SK-N-SH (cell line): ENCODE measurements around the gene AHRR. TPM values are rescaled to one million over a fixed set of nuclear protein-coding genes. Genes with fewer than 3 reads are reported as not detected.

Experiments used
- CTCF ChIA-PET: fragments of 300-600, 350-600 bp; formaldehyde crosslinking; extraction: SDS; loops from one replicate; lab custom pipeline; 2021; lab: Yijun Ruan, JAX
- POLR2A ChIA-PET: fragments of 350-600 bp; sonication (Branson Sonifier 250); formaldehyde crosslinking; extraction: SDS; loops from one replicate; lab custom pipeline; 2020; ENCODE audit warnings: antibody characterized with exemption, inconsistent platforms; lab: Yijun Ruan, JAX
- DNase-seq: peaks from one replicate; pipeline ENCODE4 v3.0.0; 2012
- H2AFZ ChIP-seq: fragments of 200-600 bp; sonication (generic); 2 replicates; pipeline ENCODE4 v1.8.1; 2016; ENCODE audit warnings: antibody characterized with exemption, mild to moderate bottlenecking, low read depth
- H3F3A ChIP-seq: fragments of 200-600 bp; sonication (generic); replicated peaks from 2 replicates; pipeline ENCODE3; 2016; ENCODE audit warnings: antibody characterized with exemption, mild to moderate bottlenecking; ENCODE audit not compliant: insufficient read depth
- H3K27ac ChIP-seq, 2 experiments: fragments of 200-500 bp in 1 of 2; fragments of 200-600 bp in 1 of 2; sonication (Bioruptor generic) in 1 of 2; sonication (generic), shearing (Covaris generic) in 1 of 2; 2 replicates each; pipeline versions ENCODE4 v1.5.1 to v1.6.1; 2014 to 2016; ENCODE audit warnings: low read depth in 2 of 2, inconsistent platforms in 1 of 2, low read length in 1 of 2, mild to moderate bottlenecking in 1 of 2, mixed read lengths in 1 of 2
- H3K27me3 ChIP-seq: fragments of 200-600 bp; sonication (generic), shearing (Covaris generic); 2 replicates; pipeline ENCODE4 v1.6.1; 2016; ENCODE audit warnings: mixed run types; ENCODE audit not compliant: insufficient read depth
- H3K36me3 ChIP-seq, 2 experiments: fragments of 200-500 bp in 1 of 2; fragments of 200-600 bp in 1 of 2; sonication (Bioruptor generic) in 1 of 2; sonication (generic) in 1 of 2; replicated peaks in 1 of 2; 2 replicates each; pipeline versions ENCODE3 to v1.5.1; 2014 to 2016; ENCODE audit warnings: low read length in 1 of 2, mild to moderate bottlenecking in 1 of 2; ENCODE audit not compliant: insufficient read depth in 2 of 2, control insufficient read depth in 1 of 2
- H3K4me1 ChIP-seq, 2 experiments: fragments of 200-500 bp in 1 of 2; fragments of 200-600 bp in 1 of 2; sonication (Bioruptor generic) in 1 of 2; sonication (generic), shearing (Covaris generic) in 1 of 2; 2 replicates each; pipeline versions ENCODE4 v1.5.1 to v1.6.1; 2014 to 2016; ENCODE audit warnings: low read depth in 1 of 2, low read length in 1 of 2, mixed run types in 1 of 2; ENCODE audit not compliant: insufficient read depth in 2 of 2, control insufficient read depth in 1 of 2
- H3K4me2 ChIP-seq: fragments of 200-600 bp; sonication (generic), shearing (Covaris generic); 2 replicates; pipeline ENCODE4 v1.6.1; 2017; ENCODE audit warnings: mixed run types
- H3K4me3 ChIP-seq, 2 experiments: fragments of 200-500 bp in 1 of 2; fragments of 200-600 bp in 1 of 2; sonication (Bioruptor generic) in 1 of 2; sonication (generic), shearing (Covaris generic) in 1 of 2; 2 replicates each; pipeline versions ENCODE4 v1.5.1 to v1.8.1; 2014 to 2016; ENCODE audit warnings: low read depth in 2 of 2, inconsistent platforms in 1 of 2, low read length in 1 of 2, mild to moderate bottlenecking in 1 of 2, mixed read lengths in 1 of 2, moderate library complexity in 1 of 2
- H3K79me2 ChIP-seq: fragments of 200-600 bp; sonication (generic); 2 replicates; pipeline ENCODE4 v1.8.1; 2017; ENCODE audit warnings: mild to moderate bottlenecking; ENCODE audit not compliant: insufficient read depth
- H3K9ac ChIP-seq: fragments of 200-600 bp; sonication (generic); 2 replicates; pipeline ENCODE4 v1.6.1; 2017; ENCODE audit warnings: mixed run types
- H3K9me2 ChIP-seq: fragments of 200-600 bp; sonication (generic); 2 replicates; pipeline ENCODE4 v1.6.1; 2017; ENCODE audit warnings: mixed run types
- H3K9me3 ChIP-seq: fragments of 200-600 bp; sonication (generic); 2 replicates; pipeline ENCODE4 v1.6.1; 2017; ENCODE audit warnings: mixed run types, mild to moderate bottlenecking, moderate library complexity
- H4K20me1 ChIP-seq: fragments of 200-600 bp; sonication (generic); 2 replicates; pipeline ENCODE4 v1.6.1; 2017; ENCODE audit warnings: mild to moderate bottlenecking, mixed run types; ENCODE audit not compliant: insufficient read depth
- CHD2 ChIP-seq: fragments of 150-350 bp; IDR thresholded peaks from 2 replicates; pipeline ENCODE4 v1.6.1; 2018; ENCODE audit warnings: low read length; ENCODE audit not compliant: partially characterized antibody
- EP300 ChIP-seq, 2 experiments: IDR thresholded peaks; 2 replicates each; pipeline versions ENCODE4 v1.4.0 to v1.6.1; 2012; ENCODE audit warnings: borderline replicate concordance in 1 of 2, low read depth in 1 of 2, low read length in 1 of 2
- EZH2phosphoT487 ChIP-seq: fragments of 200-600 bp; sonication (generic); IDR thresholded peaks from 2 replicates; pipeline ENCODE4 v1.6.1; 2017; ENCODE audit warnings: low read depth, mixed run types, mild to moderate bottlenecking, antibody characterized with exemption, moderate library complexity, borderline replicate concordance
- FOXJ3 ChIP-seq: sonication (generic); formaldehyde crosslinking; IDR thresholded peaks from 2 replicates; pipeline ENCODE4 v1.5.1; 2020; ENCODE audit warnings: mild to moderate bottlenecking, missing genetic modification reagents
- GATA2 ChIP-seq: sonication (generic); formaldehyde crosslinking; IDR thresholded peaks from 2 replicates; pipeline ENCODE4 v1.5.0; 2020; ENCODE audit warnings: mild to moderate bottlenecking, missing genetic modification reagents
- MXI1 ChIP-seq: IDR thresholded peaks from 2 replicates; pipeline ENCODE4 v1.6.1; 2012; ENCODE audit warnings: mild to moderate bottlenecking, low read depth, low read length, improper control_type of control experiment
- NRF1 ChIP-seq: IDR thresholded peaks from 2 replicates; pipeline ENCODE4 v1.6.1; 2012; ENCODE audit warnings: low read depth, mild to moderate bottlenecking, low read length
- POLR2AphosphoS5 ChIP-seq: IDR thresholded peaks from 2 replicates; pipeline ENCODE4 v1.6.1; 2012; ENCODE audit warnings: low read depth, low read length
- SIN3A ChIP-seq: IDR thresholded peaks from 2 replicates; pipeline ENCODE4 v1.6.1; 2012; ENCODE audit warnings: low read depth, mild to moderate bottlenecking, low read length, moderate library complexity, borderline replicate concordance
- SMC3 ChIP-seq: IDR thresholded peaks from 2 replicates; pipeline ENCODE4 v1.6.1; 2012; ENCODE audit warnings: low read depth, low read length, improper control_type of control experiment
- WGBS: methylation state at CpG from one replicate; pipeline ENCODE4 v1.1.6; 2017; ENCODE audit warnings: low lambda C conversion rate; 5-methylcytosine and 5-hydroxymethylcytosine counted together
- polyA plus RNA-seq, 3 experiments: library from polyadenylated mRNA; depleted of rRNA; stranded (reverse); fragments of >200 nt; gene quantifications; 2 replicates each; pipeline ENCODE4 v1.2.3, GENCODE V29; 2012
- TF ChIP-seq, protein P1 (sequence below): IDR thresholded peaks from 2 replicates; pipeline ENCODE4; 2012

Gene AHRR
- polyA plus RNA-seq, 1 of the 3 experiments (the other 2 are of a cell fraction) = 0.71 TPM

DNA sequence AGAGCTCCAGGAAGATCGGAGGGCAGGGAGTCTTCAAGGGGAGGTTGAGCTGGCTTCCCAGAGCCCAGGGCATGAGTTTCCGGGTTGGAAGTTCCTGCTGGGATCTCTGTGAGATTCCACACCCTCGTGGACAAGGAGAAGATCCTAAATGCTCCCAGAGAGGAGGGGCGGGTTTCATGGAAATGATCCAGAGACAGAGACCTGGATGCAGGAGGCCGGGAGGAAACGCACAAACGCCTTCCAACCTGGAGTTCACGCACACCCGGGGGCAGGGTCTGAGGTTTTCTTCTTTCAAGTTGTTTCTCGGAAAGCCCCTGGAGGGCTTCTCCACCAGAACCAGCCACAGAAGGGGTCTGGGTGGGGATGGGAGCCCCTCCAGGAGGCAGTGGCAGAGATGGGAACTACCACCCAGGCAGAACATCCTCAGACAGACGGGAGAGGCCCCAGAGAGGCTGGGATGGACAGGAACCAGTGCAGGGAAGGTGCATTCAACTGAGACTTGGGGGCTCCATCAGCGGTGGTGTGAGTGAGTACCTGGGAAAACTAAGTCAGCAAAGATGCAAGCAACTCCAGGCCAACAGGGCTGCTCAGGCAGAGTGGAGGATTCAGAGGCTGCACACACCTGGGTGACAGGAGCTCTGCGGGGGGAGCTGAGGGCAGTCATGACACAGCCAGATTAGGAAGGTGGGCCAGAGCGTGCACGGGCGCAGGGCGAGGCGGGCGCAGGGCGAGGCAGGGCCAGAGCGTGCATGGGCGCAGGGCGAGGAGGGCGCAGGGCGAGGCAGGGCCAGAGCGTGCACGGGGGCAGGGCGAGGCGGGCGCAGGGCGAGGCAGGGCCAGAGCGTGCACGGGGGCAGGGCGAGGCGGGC lies 69.3 kb downstream of the AHRR start:
- DNase-seq = no peak
- Histone ChIP-seq H3K9ac (no peak overlapping the region), H3K36me3 (no peaks in the 10 kb centered on the region), H3K4me1 (peaks cover 0 to 10% of the 10 kb centered on the region in 2 experiments; a peak in 1 of 4 replicates), H4K20me1 (no peaks in the 10 kb centered on the region), H2AFZ (no peak overlapping the region), H3K79me2 (no peaks in the 10 kb centered on the region), H3K4me2 (no peak overlapping the region), H3K4me3 (no peak overlapping the region), H3K9me3 (no peaks in the 10 kb centered on the region), H3K9me2 (no peaks in the 10 kb centered on the region), H3K27me3 (no peaks in the 10 kb centered on the region), H3F3A (no peaks in the 10 kb centered on the region), H3K27ac (no peak overlapping the region)
- TF ChIP-seq EP300 (IDR thresholded peaks at IDR 0.05; ENCODE audit: borderline replicate concordance in 1 of 2, low read depth in 1 of 2, low read length in 1 of 2) = no peak
- CTCF ChIA-PET = no interaction called here
- WGBS = 83% methylated on average over 34 of the region's 35 CpGs
- POLR2A ChIA-PET = no interaction called here

DNA sequence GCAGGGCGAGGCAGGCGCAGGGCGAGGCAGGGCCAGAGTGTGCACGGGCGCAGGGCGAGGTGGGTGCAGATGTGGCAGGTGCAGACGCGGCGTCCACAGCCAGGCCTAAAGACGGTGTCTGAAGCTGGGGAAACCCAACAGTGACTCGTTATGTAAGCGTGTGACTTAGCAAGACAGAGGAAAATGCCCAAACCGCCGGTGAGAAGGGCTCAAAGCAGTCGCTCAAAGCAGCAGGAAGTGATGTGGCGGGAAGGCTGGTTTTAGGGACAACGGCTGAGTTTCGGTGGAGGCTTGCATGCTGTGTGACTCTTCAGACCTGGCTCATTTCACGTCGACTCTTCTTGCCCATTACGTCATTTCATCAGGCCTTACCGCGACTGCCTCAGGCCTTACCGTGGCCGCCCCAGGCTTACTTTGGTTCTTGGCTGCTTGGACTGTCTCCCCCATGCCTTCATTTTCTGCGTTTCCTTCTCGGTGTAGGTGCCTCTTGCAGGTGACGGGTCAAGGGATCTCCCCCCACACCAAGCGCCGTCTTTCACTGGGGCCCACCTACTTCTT lies 71.0 kb downstream of the AHRR start:
- ChIA-PET CTCF (no interaction called here), POLR2A (no interaction called here)
- TF ChIP-seq POLR2AphosphoS5 = no peak
- Histone ChIP-seq H3F3A (no peaks in the 10 kb centered on the region), H3K27me3 (no peaks in the 10 kb centered on the region), H3K4me3 (no peak overlapping the region), H3K9me2 (no peaks in the 10 kb centered on the region), H3K4me2 (no peak overlapping the region), H3K36me3 (no peaks in the 10 kb centered on the region), H3K9me3 (no peaks in the 10 kb centered on the region), H2AFZ (no peak overlapping the region), H3K79me2 (no peaks in the 10 kb centered on the region), H4K20me1 (no peaks in the 10 kb centered on the region), H3K9ac (no peak overlapping the region), H3K4me1 (peaks cover 0 to 7% of the 10 kb centered on the region in 2 experiments; a peak in 1 of 4 replicates), H3K27ac (no peak overlapping the region)
- DNase-seq = no peak
- 77% methylated on average over 29 of the region's 30 CpGs for WGBS

DNA sequence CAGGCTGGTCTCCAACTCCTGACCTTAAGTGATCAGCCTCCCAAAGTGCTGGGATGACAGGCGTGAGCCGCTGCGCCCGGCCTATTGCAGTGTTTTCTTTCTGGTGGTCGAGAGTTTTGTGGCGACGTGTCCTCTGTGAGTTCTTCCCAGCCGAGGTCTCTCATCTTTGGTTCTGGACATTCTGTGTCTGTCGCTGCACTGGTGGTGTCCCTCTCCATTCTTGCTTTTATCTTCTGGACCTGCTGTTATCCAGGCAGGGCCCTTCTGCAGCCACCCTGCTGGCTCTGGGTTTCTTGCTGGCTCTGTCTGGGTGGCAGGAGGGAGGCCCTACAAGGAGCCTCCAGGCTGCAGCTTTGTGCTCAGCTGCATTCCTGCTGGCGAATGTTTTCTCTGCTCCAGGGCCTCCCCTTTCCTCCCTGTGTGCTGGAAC lies 72.3 kb downstream of the AHRR start:
- DNase-seq = no peak

More for the DNA sequence above, 72.3 kb downstream of the AHRR start:
- no peaks in the 10 kb centered on the region for H3K9me2 ChIP-seq
- POLR2A ChIA-PET = no interaction called here
- no peaks in the 10 kb centered on the region for H3K36me3 ChIP-seq
- no peak overlapping the region for H3K27ac ChIP-seq
- no peaks in the 10 kb centered on the region for H3K27me3 ChIP-seq
- CTCF ChIA-PET = no interaction called here
- no peaks in the 10 kb centered on the region for H3K9me3 ChIP-seq
- H3K4me2 ChIP-seq = no peak overlapping the region
- TF ChIP-seq, protein P1, sequence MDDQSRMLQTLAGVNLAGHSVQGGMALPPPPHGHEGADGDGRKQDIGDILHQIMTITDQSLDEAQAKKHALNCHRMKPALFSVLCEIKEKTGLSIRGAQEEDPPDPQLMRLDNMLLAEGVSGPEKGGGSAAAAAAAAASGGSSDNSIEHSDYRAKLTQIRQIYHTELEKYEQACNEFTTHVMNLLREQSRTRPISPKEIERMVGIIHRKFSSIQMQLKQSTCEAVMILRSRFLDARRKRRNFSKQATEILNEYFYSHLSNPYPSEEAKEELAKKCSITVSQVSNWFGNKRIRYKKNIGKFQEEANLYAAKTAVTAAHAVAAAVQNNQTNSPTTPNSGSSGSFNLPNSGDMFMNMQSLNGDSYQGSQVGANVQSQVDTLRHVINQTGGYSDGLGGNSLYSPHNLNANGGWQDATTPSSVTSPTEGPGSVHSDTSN = no peak
- TF ChIP-seq FOXJ3 (CRISPR knock-in tag) (no peak), GATA2 (no peak), EP300 (IDR thresholded peaks at IDR 0.05; ENCODE audit: borderline replicate concordance in 1 of 2, low read depth in 1 of 2, low read length in 1 of 2) (no peak), POLR2AphosphoS5 (no peak), NRF1 (no peak), CHD2 (no peak), MXI1 (no peak), SIN3A (no peak), EZH2phosphoT487 (no peak), SMC3 (no peak)
- no peak overlapping the region for H2AFZ ChIP-seq
- no peaks in the 10 kb centered on the region for H3F3A ChIP-seq
- no peak overlapping the region for H3K4me3 ChIP-seq
- H3K9ac ChIP-seq = no peak overlapping the region
- no peaks in the 10 kb centered on the region for H4K20me1 ChIP-seq
- WGBS = 78% methylated on average over 10 of the region's 10 CpGs
- peaks cover 0 to 4% of the 10 kb centered on the region in 2 experiments; a peak in 1 of 4 replicates for H3K4me1 ChIP-seq
- H3K79me2 ChIP-seq = no peaks in the 10 kb centered on the region
